A549 (cell line): ENCODE data around the gene DRD3.

ENCODE experiments used
- NPAS2 ChIP-seq: fragments of 250-450 bp; sonication (Bioruptor Pico); IDR thresholded peaks from 2 replicates; pipeline ENCODE4 v1.8.0; 2022; ENCODE audit warnings: mild to moderate bottlenecking, moderate library complexity, borderline replicate concordance
- POLR2A ChIP-seq: IDR thresholded peaks from 2 replicates; pipeline ENCODE4 v1.6.1; 2012; ENCODE audit warnings: mild to moderate bottlenecking, low read length

GRCh38 chr3:114175204-114175987 lies 3.5 kb downstream of the DRD3 start:
- no peak for TF ChIP-seq POLR2A
- no peak for TF ChIP-seq NPAS2
